SU-DHL-6 (cell line): Measurements from ENCODE around the gene FAS.

Source experiments
- H2AFZ ChIP-seq: fragments of 200-600 bp; sonication (generic); 2 replicates; pipeline ENCODE4 v1.6.1; 2014; ENCODE audit warnings: low read depth, mild to moderate bottlenecking, moderate library complexity, mixed read lengths, antibody characterized with exemption, low read length; ENCODE audit not compliant: severe bottlenecking
- H3F3A ChIP-seq: fragments of 200-600 bp; shearing (Covaris generic); 2 replicates; pipeline ENCODE4 v1.6.0; 2016; ENCODE audit warnings: antibody characterized with exemption, mild to moderate bottlenecking; ENCODE audit not compliant: insufficient read depth
- H3K27ac ChIP-seq: fragments of 200-600 bp; sonication (generic); 2 replicates; pipeline ENCODE4 v1.5.1; 2016; ENCODE audit warnings: low read depth, mild to moderate bottlenecking, low read length, moderate library complexity, mixed read lengths
- H3K27me3 ChIP-seq: fragments of 200-600 bp; sonication (generic), shearing (Covaris generic); 2 replicates; pipeline ENCODE4 v1.6.0; 2014; ENCODE audit warnings: mild to moderate bottlenecking, low read length
- H3K36me3 ChIP-seq: fragments of 200-600 bp; sonication (generic); 2 replicates; pipeline ENCODE4 v1.6.1; 2014; ENCODE audit warnings: mild to moderate bottlenecking, low read length, mixed read lengths
- H3K4me2 ChIP-seq: fragments of 300-600, 200-600 bp; shearing (Covaris generic), sonication (generic); 2 replicates; pipeline ENCODE4 v1.6.0; 2014; ENCODE audit warnings: low read length, low read depth, mild to moderate bottlenecking; ENCODE audit not compliant: poor library complexity, severe bottlenecking
- H3K4me3 ChIP-seq: fragments of 200-600 bp; sonication (generic); 2 replicates; pipeline ENCODE4 v1.5.1; 2014; ENCODE audit warnings: antibody characterized with exemption, low read length, mild to moderate bottlenecking, mixed read lengths; ENCODE audit not compliant: insufficient read depth, poor library complexity, severe bottlenecking
- H3K79me2 ChIP-seq: fragments of 200-600 bp; sonication (generic); 2 replicates; pipeline ENCODE4 v1.6.1; 2014; ENCODE audit warnings: mild to moderate bottlenecking, low read length, moderate library complexity; ENCODE audit not compliant: insufficient read depth
- H3K9ac ChIP-seq: fragments of 200-600 bp; sonication (generic); 2 replicates; pipeline ENCODE4 v1.7.0; 2014; ENCODE audit warnings: mild to moderate bottlenecking, low read length
- H3K9me2 ChIP-seq: fragments of 200-600 bp; sonication (generic); replicated peaks from 2 replicates; pipeline ENCODE4 v1.6.1; 2014; ENCODE audit warnings: low read length; ENCODE audit not compliant: insufficient read depth
- H3K9me3 ChIP-seq: fragments of 200-600 bp; sonication (generic); 2 replicates; pipeline ENCODE4 v1.6.1; 2014; ENCODE audit warnings: low read length, mixed read lengths; ENCODE audit not compliant: insufficient read depth
- H4K20me1 ChIP-seq: fragments of 200-600 bp; sonication (generic); 2 replicates; pipeline ENCODE4 v1.6.1; 2014; ENCODE audit warnings: low read depth, mild to moderate bottlenecking, antibody characterized with exemption, low read length, moderate library complexity, mixed read lengths
- EZH2phosphoT487 ChIP-seq: fragments of 200-600 bp; sonication (generic), shearing (Covaris generic); conservative IDR thresholded peaks from 2 replicates; pipeline ENCODE4 v1.6.1; 2018; ENCODE audit warnings: mild to moderate bottlenecking, antibody characterized with exemption, low read length, moderate library complexity, mixed read lengths
- TF ChIP-seq, protein P1 (sequence below): fragments of 200-600 bp; sonication (generic); IDR thresholded peaks from one replicate; pipeline ENCODE4 v1.5.1; 2017; ENCODE audit warnings: antibody characterized with exemption, mild to moderate bottlenecking, low read length, moderate library complexity; ENCODE audit not compliant: insufficient read depth, poor library complexity, severe bottlenecking

The FAS gene

DNA sequence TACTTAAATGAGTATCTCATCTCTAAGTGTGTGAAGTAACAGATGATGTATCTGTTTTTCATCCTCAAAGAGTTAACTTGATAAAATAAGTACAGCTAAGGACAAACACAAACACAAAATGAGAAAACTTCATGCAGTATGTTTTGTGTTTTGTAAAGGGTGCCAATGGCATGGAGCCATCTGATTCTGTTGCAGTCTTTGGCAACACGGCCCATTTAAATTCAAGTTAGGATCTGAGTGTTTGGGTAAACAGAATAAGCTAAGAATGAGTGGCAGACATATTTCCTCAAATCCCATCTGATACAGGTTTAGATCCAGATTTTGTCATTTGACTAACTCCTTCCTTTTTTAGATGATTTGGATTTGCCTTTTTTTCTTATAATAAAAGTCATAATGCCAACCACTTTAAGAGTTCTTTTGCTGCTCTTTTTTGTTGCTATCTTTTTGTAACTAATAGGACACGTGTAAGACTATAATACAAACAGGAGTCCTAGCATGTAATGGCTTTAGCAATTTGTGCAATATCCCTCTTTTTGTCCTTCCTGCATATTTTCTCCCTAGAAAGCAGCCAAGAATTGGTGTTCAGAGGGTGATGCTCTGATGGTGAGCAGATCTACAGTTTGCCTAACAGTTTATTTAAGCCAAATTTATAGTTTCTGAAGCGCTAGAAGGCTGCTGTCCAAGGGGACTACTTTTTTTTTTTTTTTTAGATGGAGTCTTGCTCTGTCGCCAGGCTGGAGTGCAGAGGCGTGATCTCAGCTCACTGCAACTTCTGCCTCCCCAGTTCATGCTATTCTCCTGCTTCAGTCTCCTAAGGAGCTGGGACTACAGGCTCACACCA is 19.2 kb upstream of the FAS start:
- Histone ChIP-seq H3K4me2 (no peak overlapping the region), H3K9me2 (no peaks in the 10 kb centered on the region), H3K9me3 (no peaks in the 10 kb centered on the region), H2AFZ (no peak overlapping the region), H3F3A (no peaks in the 10 kb centered on the region), H3K79me2 (no peaks in the 10 kb centered on the region), H3K27me3 (no peaks in the 10 kb centered on the region), H3K9ac (no peak overlapping the region), H4K20me1 (no peaks in the 10 kb centered on the region), H3K4me3 (no peak overlapping the region), H3K36me3 (no peaks in the 10 kb centered on the region), H3K27ac (no peak overlapping the region)
- TF ChIP-seq EZH2phosphoT487, result no peak
- TF ChIP-seq, protein P1, sequence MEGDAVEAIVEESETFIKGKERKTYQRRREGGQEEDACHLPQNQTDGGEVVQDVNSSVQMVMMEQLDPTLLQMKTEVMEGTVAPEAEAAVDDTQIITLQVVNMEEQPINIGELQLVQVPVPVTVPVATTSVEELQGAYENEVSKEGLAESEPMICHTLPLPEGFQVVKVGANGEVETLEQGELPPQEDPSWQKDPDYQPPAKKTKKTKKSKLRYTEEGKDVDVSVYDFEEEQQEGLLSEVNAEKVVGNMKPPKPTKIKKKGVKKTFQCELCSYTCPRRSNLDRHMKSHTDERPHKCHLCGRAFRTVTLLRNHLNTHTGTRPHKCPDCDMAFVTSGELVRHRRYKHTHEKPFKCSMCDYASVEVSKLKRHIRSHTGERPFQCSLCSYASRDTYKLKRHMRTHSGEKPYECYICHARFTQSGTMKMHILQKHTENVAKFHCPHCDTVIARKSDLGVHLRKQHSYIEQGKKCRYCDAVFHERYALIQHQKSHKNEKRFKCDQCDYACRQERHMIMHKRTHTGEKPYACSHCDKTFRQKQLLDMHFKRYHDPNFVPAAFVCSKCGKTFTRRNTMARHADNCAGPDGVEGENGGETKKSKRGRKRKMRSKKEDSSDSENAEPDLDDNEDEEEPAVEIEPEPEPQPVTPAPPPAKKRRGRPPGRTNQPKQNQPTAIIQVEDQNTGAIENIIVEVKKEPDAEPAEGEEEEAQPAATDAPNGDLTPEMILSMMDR, result no peak

DNA sequence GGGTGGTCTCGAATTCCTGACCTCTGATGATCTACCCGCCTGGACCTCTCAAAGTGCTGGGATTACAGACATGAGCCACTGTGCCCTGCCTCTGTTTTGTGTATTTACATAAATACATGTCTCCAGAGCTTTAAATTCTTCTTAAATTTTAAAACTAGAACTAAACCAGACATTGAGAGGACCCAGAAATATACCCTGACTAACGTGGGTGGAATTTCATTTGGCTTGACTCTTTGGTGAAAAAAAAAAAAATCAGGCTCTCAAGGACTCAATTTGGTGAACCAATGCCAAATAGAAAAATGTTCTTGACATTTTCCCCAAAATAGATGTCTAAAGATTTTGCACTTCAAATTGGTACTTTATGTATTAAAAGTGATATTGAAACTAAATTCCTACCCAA is 16.6 kb upstream of the FAS start:
- H2AFZ ChIP-seq, result no peak overlapping the region
- no peaks in the 10 kb centered on the region for H3F3A ChIP-seq
- H3K36me3 ChIP-seq, result no peaks in the 10 kb centered on the region
- no peaks in the 10 kb centered on the region for H3K9me3 ChIP-seq
- no peaks in the 10 kb centered on the region for H3K79me2 ChIP-seq
- no peaks in the 10 kb centered on the region for H4K20me1 ChIP-seq
- H3K27ac ChIP-seq, result no peak overlapping the region
- no peak overlapping the region for H3K4me3 ChIP-seq
- no peak for TF ChIP-seq EZH2phosphoT487
- TF ChIP-seq, protein P1, result no peak
- no peaks in the 10 kb centered on the region for H3K9me2 ChIP-seq
- no peaks in the 10 kb centered on the region for H3K27me3 ChIP-seq
- no peak overlapping the region for H3K9ac ChIP-seq
- no peak overlapping the region for H3K4me2 ChIP-seq

DNA sequence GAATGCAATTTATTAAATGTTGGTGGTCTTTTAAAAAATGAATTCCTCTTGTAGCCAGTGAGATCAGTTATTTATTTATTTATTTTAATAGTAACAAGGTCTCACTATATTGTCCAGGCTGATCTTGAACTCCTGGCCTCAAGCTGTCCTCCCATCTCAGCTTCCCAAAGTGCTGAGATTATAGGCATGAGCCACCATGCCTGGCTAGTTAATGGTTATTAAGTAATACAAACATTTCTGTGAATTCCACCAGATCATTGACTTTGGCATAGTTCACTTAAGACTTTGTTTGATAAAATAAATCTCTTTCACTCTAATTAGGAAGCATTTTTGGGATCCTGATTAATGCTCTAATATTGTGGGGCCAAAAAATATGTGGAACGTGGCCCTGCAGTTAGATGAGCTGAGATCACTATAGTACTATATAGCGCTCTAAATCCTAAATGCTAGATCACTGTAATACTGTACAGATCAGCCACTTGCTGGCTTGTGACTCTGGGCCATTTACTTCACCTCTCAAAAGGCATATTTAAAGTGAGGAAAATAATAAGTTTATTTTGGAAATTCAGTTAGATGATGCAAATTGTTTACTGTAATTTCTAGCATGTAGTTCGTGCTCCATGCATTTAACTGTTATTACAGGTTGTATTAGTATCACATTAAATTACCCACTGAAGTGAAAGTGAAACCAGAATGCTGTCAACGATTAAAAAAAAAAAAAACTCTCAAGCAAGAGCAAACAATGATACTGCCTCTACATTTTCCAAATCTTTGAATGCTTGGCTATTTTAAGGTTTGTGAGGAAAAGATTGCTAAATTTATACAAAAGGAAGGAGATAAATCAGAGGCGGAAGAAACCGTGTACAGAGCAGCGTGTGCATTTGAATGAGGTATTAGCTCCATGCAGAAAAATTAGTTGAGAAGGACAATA is 15.9 kb upstream of the FAS start:
- Histone ChIP-seq H2AFZ (no peak overlapping the region), H3K27me3 (no peaks in the 10 kb centered on the region), H3K36me3 (no peaks in the 10 kb centered on the region), H3K4me2 (peak overlapping the region; percentile 18), H3K9me3 (no peaks in the 10 kb centered on the region), H3K9ac (no peak overlapping the region), H3K79me2 (no peaks in the 10 kb centered on the region), H3F3A (no peaks in the 10 kb centered on the region), H3K4me3 (no peak overlapping the region), H4K20me1 (no peaks in the 10 kb centered on the region), H3K27ac (no peak overlapping the region), H3K9me2 (no peaks in the 10 kb centered on the region)
- TF ChIP-seq EZH2phosphoT487, result no peak
- TF ChIP-seq, protein P1, result no peak
